ENCODE measurements around the gene DOCK9.

GRCh38 chr13:98886587-98887230 is 91.2 kb downstream of the DOCK9 start:
- TF ChIP-seq CTCF (IDR thresholded peaks at IDR 0.05; ENCODE audit: insufficient read depth, low read depth, low read length) (no peak), EZH2 (IDR thresholded peaks at IDR 0.05; ENCODE audit: insufficient read depth, low read length) (no peak)
